ENCODE results near the gene MAP2K5. TPM values are rescaled to one million over a fixed set of nuclear protein-coding genes. Genes with fewer than 3 reads are reported as not detected.

Gene MAP2K5
- polyA plus RNA-seq, 1 donor: 23.6 TPM

GRCh38 chr15:67838789-67839332, 296.4 kb downstream of the MAP2K5 start:
- peak; percentile 61 for DNase-seq

GRCh38 chr15:67839499-67839928, 297.0 kb downstream of the MAP2K5 start:
- no peak for DNase-seq

GRCh38 chr15:67839929-67840748, 297.6 kb downstream of the MAP2K5 start, which contains the start of gene RNU6-1:
Gene RNU6-1, minus strand, starts transcription at chr15:67840045.
- DNase-seq: peak; percentile 92

- no peak for DNase-seq
These were observed 298.4 kb downstream of the MAP2K5 start for GRCh38 chr15:67840749-67841512.

- no peak for DNase-seq
These were observed 298.9 kb downstream of the MAP2K5 start for GRCh38 chr15:67841513-67841762.

GRCh38 chr15:67843092-67843501, 300.6 kb downstream of the MAP2K5 start:
- DNase-seq: no peak

GRCh38 chr15:67843571-67844387, 301.3 kb downstream of the MAP2K5 start:
- DNase-seq: peak; percentile 80

- DNase-seq: no peak
These were observed 303.5 kb downstream of the MAP2K5 start for GRCh38 chr15:67845974-67846373.

GRCh38 chr15:67849538-67849937, 307.0 kb downstream of the MAP2K5 start:
- DNase-seq: no peak

- DNase-seq: no peak
These were observed 307.8 kb downstream of the MAP2K5 start for GRCh38 chr15:67850336-67850735.

GRCh38 chr15:67850994-67851571, 308.6 kb downstream of the MAP2K5 start:
- DNase-seq: no peak

- DNase-seq: no peak
These were observed 309.9 kb downstream of the MAP2K5 start for GRCh38 chr15:67852418-67852817.

GRCh38 chr15:67853454-67853853, 311.0 kb downstream of the MAP2K5 start:
- DNase-seq: no peak

- no peak for DNase-seq
These were observed 311.9 kb downstream of the MAP2K5 start for GRCh38 chr15:67854358-67854757.

- DNase-seq: no peak
These were observed 313.3 kb downstream of the MAP2K5 start for GRCh38 chr15:67855842-67856241.

Other genes with a start within 250 kb of the MAP2K5 start
- 6.0 TPM for gene C15orf61, start 21.6 kb upstream of the MAP2K5 start, polyA plus RNA-seq (ENCODE audit: insufficient read length)